Suprapubic skin (tissue), 3 donors: Measurements from ENCODE around the gene DEXI.

Experiments used
- CTCF ChIP-seq, 2 donors: fragments of 200-600 bp in 1 of 2; fragments of 450-650 bp in 1 of 2; sonication (generic) in 1 of 2; IDR thresholded peaks; one replicate each; pipeline ENCODE4 v1.5.1; 2016 to 2019; ENCODE audit warnings: antibody characterized with exemption in 2 of 2, mild to moderate bottlenecking in 1 of 2, moderate library complexity in 1 of 2
- EP300 ChIP-seq: sonication (generic); formaldehyde crosslinking; IDR thresholded peaks from one replicate; pipeline ENCODE4 v1.6.1; 2017; ENCODE audit warnings: antibody characterized with exemption
- POLR2A ChIP-seq, 2 donors: fragments of 450-650 bp; IDR thresholded peaks; one replicate each; pipeline ENCODE4 v1.6.1; 2017; ENCODE audit warnings: antibody characterized with exemption in 2 of 2, mild to moderate bottlenecking in 2 of 2, moderate library complexity in 2 of 2

- TF ChIP-seq CTCF (IDR thresholded peaks at IDR 0.05) (no peak), POLR2A (IDR thresholded peaks at IDR 0.05) (no peak), EP300 (no peak)
These were observed 15.4 kb downstream of the DEXI start for GRCh38 chr16:10926867-10927266.
